ENCODE data around the gene SPSB4.

SPSB4 gene

DNA sequence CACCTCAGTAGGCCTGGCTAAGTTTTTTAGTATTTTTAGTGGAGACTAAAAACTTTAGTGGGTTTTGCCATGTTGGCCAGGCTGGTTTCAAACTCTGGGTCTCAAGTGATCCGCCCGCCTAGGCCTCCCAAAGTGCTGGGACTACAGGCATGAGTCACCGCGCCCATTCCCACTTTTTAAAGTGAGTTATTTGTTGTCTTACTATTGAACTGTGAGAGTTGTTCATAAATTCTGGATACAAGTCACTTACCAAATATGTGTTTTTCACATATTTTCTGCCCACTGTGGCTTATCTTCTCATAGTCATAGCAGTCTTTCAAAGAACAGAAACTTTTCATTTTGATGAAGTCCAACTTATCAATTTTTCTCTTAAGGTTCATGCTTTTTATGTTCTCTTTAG is 29.9 kb upstream of the SPSB4 start:
- Histone ChIP-seq H3K36me3 (ENCODE audit: control insufficient read depth, insufficient read depth, low read length) (no peaks in the 10 kb centered on the region), H3K18ac (ENCODE audit: low read length) (no peak overlapping the region), H2AK5ac (ENCODE audit: low read length) (no peak overlapping the region), H3K9ac (ENCODE audit: low read length) (no peak overlapping the region), H2BK5ac (ENCODE audit: low read length) (no peak overlapping the region), H3K27me3 (ENCODE audit: insufficient read depth, low read length, poor library complexity) (no peaks in the 10 kb centered on the region), H3K79me2 (ENCODE audit: control insufficient read depth, insufficient read depth, low read length) (no peaks in the 10 kb centered on the region), H3K4me1 (ENCODE audit: control insufficient read depth, low read depth, low read length) (no peaks in the 10 kb centered on the region), H3K4me2 (ENCODE audit: low read length) (no peak overlapping the region), H3K4me3 (ENCODE audit: low read length) (no peak overlapping the region), H3K56ac (ENCODE audit: low read length) (no peak overlapping the region), H3K79me1 (ENCODE audit: low read length) (no peaks in the 10 kb centered on the region), H3K23ac (ENCODE audit: low read length) (no peak overlapping the region), H3K27ac (ENCODE audit: low read depth, low read length) (no peak overlapping the region), H4K8ac (ENCODE audit: low read depth, low read length) (no peak overlapping the region), H2BK15ac (replicated peaks; ENCODE audit: low read depth) (no peak overlapping the region), H4K5ac (ENCODE audit: low read length) (no peak overlapping the region), H2BK120ac (ENCODE audit: low read depth, low read length) (no peak overlapping the region), H3K4ac (ENCODE audit: low read depth, low read length) (no peak overlapping the region)
- no CpG with 5 or more reads among the region's 4 CpGs for WGBS (ENCODE audit: extremely low coverage, insufficient coverage, low lambda C conversion rate)
- no peak for DNase-seq

- Histone ChIP-seq H2BK120ac (ENCODE audit: low read depth, low read length) (no peak overlapping the region), H2BK15ac (replicated peaks; ENCODE audit: low read depth) (no peak overlapping the region), H3K56ac (ENCODE audit: low read length) (no peak overlapping the region), H4K5ac (ENCODE audit: low read length) (no peak overlapping the region), H2BK5ac (ENCODE audit: low read length) (no peak overlapping the region), H3K4ac (ENCODE audit: low read depth, low read length) (no peak overlapping the region), H3K27ac (ENCODE audit: low read depth, low read length) (no peak overlapping the region), H3K4me1 (ENCODE audit: control insufficient read depth, low read depth, low read length) (no peaks in the 10 kb centered on the region), H4K8ac (ENCODE audit: low read depth, low read length) (no peak overlapping the region), H2AK5ac (ENCODE audit: low read length) (no peak overlapping the region), H3K4me2 (ENCODE audit: low read length) (no peak overlapping the region), H3K79me1 (ENCODE audit: low read length) (no peaks in the 10 kb centered on the region), H3K79me2 (ENCODE audit: control insufficient read depth, insufficient read depth, low read length) (no peaks in the 10 kb centered on the region), H3K9ac (ENCODE audit: low read length) (no peak overlapping the region), H3K23ac (ENCODE audit: low read length) (no peak overlapping the region), H3K36me3 (ENCODE audit: control insufficient read depth, insufficient read depth, low read length) (no peaks in the 10 kb centered on the region), H3K4me3 (ENCODE audit: low read length) (no peak overlapping the region), H3K18ac (ENCODE audit: low read length) (no peak overlapping the region), H3K27me3 (ENCODE audit: insufficient read depth, low read length, poor library complexity) (no peaks in the 10 kb centered on the region)
- WGBS (ENCODE audit: extremely low coverage, insufficient coverage, low lambda C conversion rate), result no CpG with 5 or more reads among the region's 22 CpGs
- no peak for DNase-seq
Measured at GRCh38 chr3:141030296-141030695, 20.9 kb upstream of the SPSB4 start.

DNA sequence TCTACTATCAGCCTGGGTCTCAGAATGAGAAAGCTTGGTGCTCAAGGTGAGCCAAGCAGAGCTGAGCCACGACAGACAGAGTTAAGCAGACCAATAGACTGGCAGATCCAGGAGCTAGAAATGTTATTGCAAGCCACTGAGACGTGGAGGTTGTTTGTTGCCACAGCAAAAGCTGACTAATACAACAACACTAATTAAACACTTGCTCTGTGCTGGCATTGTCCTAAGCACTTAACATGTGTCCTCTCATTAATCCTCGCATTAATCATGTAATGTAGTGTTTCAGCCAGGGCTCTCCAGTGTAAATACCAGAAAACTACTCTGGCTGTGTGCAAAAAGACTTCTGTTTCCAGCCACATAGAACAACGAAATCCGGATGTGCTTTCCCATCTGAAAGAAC is 11.6 kb upstream of the SPSB4 start:
- no peak overlapping the region for H3K4me2 ChIP-seq (ENCODE audit: low read length)
- H3K23ac ChIP-seq (ENCODE audit: low read length), result no peak overlapping the region
- no peak overlapping the region for H2AK5ac ChIP-seq (ENCODE audit: low read length)
- no peak overlapping the region for H3K18ac ChIP-seq (ENCODE audit: low read length)
- H3K56ac ChIP-seq (ENCODE audit: low read length), result no peak overlapping the region
- H3K79me2 ChIP-seq (ENCODE audit: control insufficient read depth, insufficient read depth, low read length), result no peaks in the 10 kb centered on the region
- H3K36me3 ChIP-seq (ENCODE audit: control insufficient read depth, insufficient read depth, low read length), result no peaks in the 10 kb centered on the region
- no peak overlapping the region for H3K9ac ChIP-seq (ENCODE audit: low read length)
- no peak overlapping the region for H3K4me3 ChIP-seq (ENCODE audit: low read length)
- no CpG with 5 or more reads among the region's 5 CpGs for WGBS (ENCODE audit: extremely low coverage, insufficient coverage, low lambda C conversion rate)
- no peak overlapping the region for H3K4ac ChIP-seq (ENCODE audit: low read depth, low read length)
- no peak overlapping the region for H2BK15ac ChIP-seq (replicated peaks; ENCODE audit: low read depth)
- no peak overlapping the region for H4K5ac ChIP-seq (ENCODE audit: low read length)
- H3K27me3 ChIP-seq (ENCODE audit: insufficient read depth, low read length, poor library complexity), result no peaks in the 10 kb centered on the region
- no peak overlapping the region for H3K27ac ChIP-seq (ENCODE audit: low read depth, low read length)
- DNase-seq, result peak; percentile 31
- no peak overlapping the region for H4K8ac ChIP-seq (ENCODE audit: low read depth, low read length)
- no peak overlapping the region for H2BK120ac ChIP-seq (ENCODE audit: low read depth, low read length)
- no peak overlapping the region for H2BK5ac ChIP-seq (ENCODE audit: low read length)
- H3K4me1 ChIP-seq (ENCODE audit: control insufficient read depth, low read depth, low read length), result no peaks in the 10 kb centered on the region
- H3K79me1 ChIP-seq (ENCODE audit: low read length), result no peaks in the 10 kb centered on the region

DNA sequence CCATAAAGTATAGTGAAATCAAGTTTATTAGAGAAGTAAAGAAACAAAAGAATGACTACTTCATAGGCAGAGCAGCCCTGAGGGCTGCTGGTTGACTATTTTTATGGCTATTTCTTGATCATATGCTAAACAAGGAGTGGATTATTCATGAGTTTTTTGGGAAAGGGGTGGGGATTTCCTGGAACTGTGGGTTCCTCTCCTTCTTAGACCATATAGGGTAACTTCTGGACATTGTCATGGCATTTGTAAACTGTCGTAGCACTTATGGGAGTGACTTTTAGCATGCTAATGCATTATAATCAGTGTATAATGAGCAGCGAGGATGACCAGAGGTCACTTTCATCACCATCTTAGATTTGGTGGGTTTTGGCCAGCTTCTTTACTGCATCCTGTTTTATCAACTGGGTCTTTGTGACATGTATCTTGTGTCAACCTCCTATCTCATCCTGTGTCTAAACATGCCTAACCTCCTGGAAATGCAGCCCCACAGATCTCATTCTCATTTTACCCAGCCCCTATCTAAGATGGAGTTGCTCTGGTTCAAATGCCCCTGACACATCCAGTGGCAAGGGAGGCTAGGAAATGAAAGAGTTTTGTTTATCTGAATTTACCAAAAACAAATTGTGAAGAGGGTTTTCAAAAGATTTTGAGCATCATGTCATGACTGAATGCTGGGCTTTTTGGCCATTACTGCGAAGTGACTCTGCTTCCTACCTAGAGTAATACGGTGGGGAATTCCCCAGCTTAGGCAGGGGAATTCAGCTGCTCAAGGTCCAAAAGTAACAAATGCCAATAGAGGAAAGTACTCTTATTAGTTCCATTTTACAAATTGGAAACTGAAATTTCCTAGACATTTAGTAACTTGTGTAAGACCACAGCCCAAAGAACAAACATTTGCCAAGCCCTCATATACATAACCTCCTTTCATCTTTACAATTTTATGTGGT is 6.2 kb upstream of the SPSB4 start:
- no peaks in the 10 kb centered on the region for H3K27me3 ChIP-seq (ENCODE audit: insufficient read depth, low read length, poor library complexity)
- no peaks in the 10 kb centered on the region for H3K79me1 ChIP-seq (ENCODE audit: low read length)
- no peak overlapping the region for H4K8ac ChIP-seq (ENCODE audit: low read depth, low read length)
- no peak overlapping the region for H3K56ac ChIP-seq (ENCODE audit: low read length)
- H3K36me3 ChIP-seq (ENCODE audit: control insufficient read depth, insufficient read depth, low read length), result no peaks in the 10 kb centered on the region
- no peak overlapping the region for H3K27ac ChIP-seq (ENCODE audit: low read depth, low read length)
- no peak overlapping the region for H2AK5ac ChIP-seq (ENCODE audit: low read length)
- H3K23ac ChIP-seq (ENCODE audit: low read length), result no peak overlapping the region
- no peak overlapping the region for H4K5ac ChIP-seq (ENCODE audit: low read length)
- no peak overlapping the region for H3K18ac ChIP-seq (ENCODE audit: low read length)
- no peak overlapping the region for H3K4me3 ChIP-seq (ENCODE audit: low read length)
- no CpG with 5 or more reads among the region's 4 CpGs for WGBS (ENCODE audit: extremely low coverage, insufficient coverage, low lambda C conversion rate)
- no peak for DNase-seq
- no peak overlapping the region for H2BK15ac ChIP-seq (replicated peaks; ENCODE audit: low read depth)
- H3K79me2 ChIP-seq (ENCODE audit: control insufficient read depth, insufficient read depth, low read length), result no peaks in the 10 kb centered on the region
- H3K9ac ChIP-seq (ENCODE audit: low read length), result no peak overlapping the region
- H2BK120ac ChIP-seq (ENCODE audit: low read depth, low read length), result no peak overlapping the region
- no peak overlapping the region for H2BK5ac ChIP-seq (ENCODE audit: low read length)
- no peaks in the 10 kb centered on the region for H3K4me1 ChIP-seq (ENCODE audit: control insufficient read depth, low read depth, low read length)
- no peak overlapping the region for H3K4ac ChIP-seq (ENCODE audit: low read depth, low read length)
- H3K4me2 ChIP-seq (ENCODE audit: low read length), result no peak overlapping the region

- H3K9ac ChIP-seq (ENCODE audit: low read length), result no peak overlapping the region
- no peak overlapping the region for H2AK5ac ChIP-seq (ENCODE audit: low read length)
- no peak overlapping the region for H3K4me2 ChIP-seq (ENCODE audit: low read length)
- no CpG with 5 or more reads among the region's 1 CpG for WGBS (ENCODE audit: extremely low coverage, insufficient coverage, low lambda C conversion rate)
- H3K27me3 ChIP-seq (ENCODE audit: insufficient read depth, low read length, poor library complexity), result no peaks in the 10 kb centered on the region
- no peaks in the 10 kb centered on the region for H3K4me1 ChIP-seq (ENCODE audit: control insufficient read depth, low read depth, low read length)
- no peak overlapping the region for H3K4ac ChIP-seq (ENCODE audit: low read depth, low read length)
- no peaks in the 10 kb centered on the region for H3K79me1 ChIP-seq (ENCODE audit: low read length)
- no peak overlapping the region for H3K23ac ChIP-seq (ENCODE audit: low read length)
- H4K5ac ChIP-seq (ENCODE audit: low read length), result no peak overlapping the region
- peak; percentile 32 for DNase-seq
- no peak overlapping the region for H3K27ac ChIP-seq (ENCODE audit: low read depth, low read length)
- H3K4me3 ChIP-seq (ENCODE audit: low read length), result no peak overlapping the region
- no peak overlapping the region for H3K56ac ChIP-seq (ENCODE audit: low read length)
- H3K18ac ChIP-seq (ENCODE audit: low read length), result no peak overlapping the region
- H3K79me2 ChIP-seq (ENCODE audit: control insufficient read depth, insufficient read depth, low read length), result no peaks in the 10 kb centered on the region
- H2BK15ac ChIP-seq (replicated peaks; ENCODE audit: low read depth), result no peak overlapping the region
- no peak overlapping the region for H2BK120ac ChIP-seq (ENCODE audit: low read depth, low read length)
- H4K8ac ChIP-seq (ENCODE audit: low read depth, low read length), result no peak overlapping the region
- H2BK5ac ChIP-seq (ENCODE audit: low read length), result no peak overlapping the region
- H3K36me3 ChIP-seq (ENCODE audit: control insufficient read depth, insufficient read depth, low read length), result no peaks in the 10 kb centered on the region
Measured at GRCh38 chr3:141045849-141046248, 5.3 kb upstream of the SPSB4 start.

DNA sequence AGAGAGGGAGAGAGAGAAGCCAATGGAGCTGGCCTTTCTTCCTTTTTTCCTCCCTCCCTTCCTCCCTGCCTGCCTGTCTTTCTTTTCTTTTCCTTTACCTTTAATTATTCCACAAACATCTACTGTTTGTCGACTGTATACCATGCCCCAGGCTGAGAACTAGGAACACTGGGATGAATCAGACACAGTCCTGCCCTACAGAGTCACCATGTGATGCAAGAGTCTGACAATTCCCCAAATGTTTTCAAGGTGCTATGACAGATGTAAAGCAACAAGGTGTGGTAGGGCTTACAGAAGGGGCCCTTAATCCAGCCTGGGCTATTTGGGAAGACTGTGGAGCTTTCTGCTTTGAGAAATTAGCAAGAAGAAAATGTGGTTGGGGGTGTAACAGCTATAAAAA is 4.0 kb upstream of the SPSB4 start:
- Histone ChIP-seq H2BK120ac (ENCODE audit: low read depth, low read length) (no peak overlapping the region), H3K18ac (ENCODE audit: low read length) (no peak overlapping the region), H4K5ac (ENCODE audit: low read length) (no peak overlapping the region), H2AK5ac (ENCODE audit: low read length) (no peak overlapping the region), H3K4me3 (ENCODE audit: low read length) (no peak overlapping the region), H3K27me3 (ENCODE audit: insufficient read depth, low read length, poor library complexity) (no peaks in the 10 kb centered on the region), H2BK15ac (replicated peaks; ENCODE audit: low read depth) (no peak overlapping the region), H3K56ac (ENCODE audit: low read length) (no peak overlapping the region), H2BK5ac (ENCODE audit: low read length) (no peak overlapping the region), H3K27ac (ENCODE audit: low read depth, low read length) (no peak overlapping the region), H3K23ac (ENCODE audit: low read length) (no peak overlapping the region), H3K4me2 (ENCODE audit: low read length) (no peak overlapping the region), H3K4ac (ENCODE audit: low read depth, low read length) (no peak overlapping the region), H3K79me1 (ENCODE audit: low read length) (peaks cover under 1% of the 10 kb centered on the region), H3K4me1 (ENCODE audit: control insufficient read depth, low read depth, low read length) (no peaks in the 10 kb centered on the region), H3K9ac (ENCODE audit: low read length) (no peak overlapping the region), H3K36me3 (ENCODE audit: control insufficient read depth, insufficient read depth, low read length) (no peaks in the 10 kb centered on the region), H3K79me2 (ENCODE audit: control insufficient read depth, insufficient read depth, low read length) (peaks cover 1% of the 10 kb centered on the region), H4K8ac (ENCODE audit: low read depth, low read length) (no peak overlapping the region)
- DNase-seq, result no peak
- no CpG with 5 or more reads among the region's 1 CpG for WGBS (ENCODE audit: extremely low coverage, insufficient coverage, low lambda C conversion rate)
